ENCODE data around the gene OLFM1.

DNA sequence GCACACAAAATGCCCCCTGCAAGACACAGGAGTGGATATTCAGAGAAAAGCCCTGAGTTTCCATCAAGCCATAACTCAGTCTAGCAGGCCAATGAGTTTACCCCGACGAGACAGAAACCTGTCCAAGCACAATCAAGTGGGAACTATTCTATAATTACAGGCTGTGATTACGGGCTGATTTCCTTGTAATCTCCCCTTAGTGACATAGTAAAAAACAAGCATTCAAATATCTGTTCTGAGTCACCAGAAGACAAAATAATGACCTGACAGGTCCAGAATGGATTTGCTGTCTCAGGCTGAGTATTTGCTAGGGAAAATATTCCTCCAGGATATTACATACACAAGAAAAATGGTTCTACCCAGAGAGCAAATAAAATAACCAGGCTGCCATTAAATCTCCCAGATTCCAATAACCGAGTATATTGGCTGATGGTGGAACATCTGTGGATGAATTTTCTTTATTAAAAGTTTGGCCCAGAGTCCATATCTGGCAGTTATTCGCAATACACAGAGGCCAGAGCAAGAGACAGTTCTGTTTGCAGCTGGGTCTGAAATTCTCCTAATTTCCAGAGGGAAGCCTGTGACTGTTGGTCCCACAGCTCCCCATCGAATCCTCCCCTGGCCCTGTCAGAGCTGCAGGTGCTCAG is 35.8 kb downstream of the OLFM1 start:
- TF ChIP-seq, protein P1, sequence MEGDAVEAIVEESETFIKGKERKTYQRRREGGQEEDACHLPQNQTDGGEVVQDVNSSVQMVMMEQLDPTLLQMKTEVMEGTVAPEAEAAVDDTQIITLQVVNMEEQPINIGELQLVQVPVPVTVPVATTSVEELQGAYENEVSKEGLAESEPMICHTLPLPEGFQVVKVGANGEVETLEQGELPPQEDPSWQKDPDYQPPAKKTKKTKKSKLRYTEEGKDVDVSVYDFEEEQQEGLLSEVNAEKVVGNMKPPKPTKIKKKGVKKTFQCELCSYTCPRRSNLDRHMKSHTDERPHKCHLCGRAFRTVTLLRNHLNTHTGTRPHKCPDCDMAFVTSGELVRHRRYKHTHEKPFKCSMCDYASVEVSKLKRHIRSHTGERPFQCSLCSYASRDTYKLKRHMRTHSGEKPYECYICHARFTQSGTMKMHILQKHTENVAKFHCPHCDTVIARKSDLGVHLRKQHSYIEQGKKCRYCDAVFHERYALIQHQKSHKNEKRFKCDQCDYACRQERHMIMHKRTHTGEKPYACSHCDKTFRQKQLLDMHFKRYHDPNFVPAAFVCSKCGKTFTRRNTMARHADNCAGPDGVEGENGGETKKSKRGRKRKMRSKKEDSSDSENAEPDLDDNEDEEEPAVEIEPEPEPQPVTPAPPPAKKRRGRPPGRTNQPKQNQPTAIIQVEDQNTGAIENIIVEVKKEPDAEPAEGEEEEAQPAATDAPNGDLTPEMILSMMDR (IDR thresholded peaks at IDR 0.05): no peak
- TF ChIP-seq POLR2A (IDR thresholded peaks at IDR 0.05): no peak

All from uterus (tissue), 2 donors.